Psoas muscle (tissue), 8 donors: ENCODE measurements around the gene CBFB. TPM values are rescaled to one million over a fixed set of nuclear protein-coding genes. Genes with fewer than 3 reads are reported as not detected.
A peak's percentile ranks its signal among the peaks of the same experiment; 100 is the strongest.

Experiments
- ATAC-seq, 4 donors: fragments of 200-7000 bp; cut with Tn5 transposase; one replicate each; pipeline ENCODE4 v1.9.1; 2020; ENCODE audit warnings: moderate library complexity in 3 of 4, mild to moderate bottlenecking in 2 of 4
- DNase-seq, 2 donors: peaks; one replicate each; pipeline ENCODE4 v3.0.0-alpha.2; 2020
- H3K27ac ChIP-seq: fragments of 200-600 bp; one replicate; pipeline ENCODE4 v1.8.0; 2022
- H3K27me3 ChIP-seq, 3 donors: fragments of 200-600 bp in 1 of 3; one replicate each; pipeline versions ENCODE4 v1.6.1 to v1.8.0; 2013 to 2022; ENCODE audit warnings: low read length in 2 of 3, mild to moderate bottlenecking in 2 of 3, moderate library complexity in 1 of 3; ENCODE audit not compliant: insufficient read depth in 3 of 3
- H3K36me3 ChIP-seq, 2 donors: fragments of 200-600 bp in 1 of 2; one replicate each; pipeline versions ENCODE4 v1.6.1 to v1.8.0; 2013 to 2022; ENCODE audit warnings: low read depth in 1 of 2, mild to moderate bottlenecking in 1 of 2, moderate library complexity in 1 of 2; ENCODE audit not compliant: insufficient read depth in 1 of 2
- H3K4me1 ChIP-seq: fragments of 200-600 bp; one replicate; pipeline ENCODE4 v1.8.0; 2022
- H3K4me3 ChIP-seq: fragments of 200-600 bp; one replicate; pipeline ENCODE4 v1.8.0; 2022; ENCODE audit warnings: mild to moderate bottlenecking
- H3K9me3 ChIP-seq: fragments of 200-600 bp; one replicate; pipeline ENCODE4 v1.8.0; 2022
- CTCF ChIP-seq: fragments of 200-600 bp; IDR thresholded peaks from one replicate; pipeline ENCODE4 v1.8.0; 2022; ENCODE audit warnings: antibody characterized with exemption
- WGBS, 3 donors: extraction: QIAGEN DNeasy Blood & Tissue Kit; methylation state at CpG; one replicate each; pipeline versions ENCODE4 v1.1.6 to v1.1.7; 2013; 5-methylcytosine and 5-hydroxymethylcytosine counted together
- intact Hi-C, 2 donors: fragments of 100-400 bp; cut with DNase I; formaldehyde crosslinking; loops; one replicate each; pipeline versions ENCODE4 v1.11.0 to v1.14.2; 2022
- polyA plus RNA-seq, 3 donors: library from polyadenylated mRNA; stranded (reverse); fragments of 200-250 nt; gene quantifications; one replicate each; pipeline ENCODE4 v1.2.3, GENCODE V29; 2013
- total RNA-seq, 4 donors: library from RNA; stranded (reverse); fragmentation: NEBNext Ultra II Directional in 2 of 4; extraction: Animal tissue kit (Norgen Biotek cat#: 25700) in 2 of 4; gene quantifications; one replicate each; pipeline versions ENCODE4 v1.2.1 to v1.2.4, GENCODE V29; 2021 to 2023
- donor health status: healthy with polysubstance abuse.
- donor health status: DM: no; HTN: no; CAD: no; lungs with moderate emphysema.
- donor health status: Bipolar disorder and iron deficiency.
- donor health status: healthy.
- donor health status: DM: yes; HTN: yes; CAD: no.
- donor health status: DM: no; HTN: no; CAD: no.
- donor health status: DM: no; HTN: no; CAD: no.
- donor health status: DM: yes; HTN: yes; CAD: no.

Gene CBFB
- total and polyA plus RNA-seq, 7 donors, result 24.3 to 66.1 (median 51.4) TPM

- no peaks in the 10 kb centered on the region for H3K9me3 ChIP-seq
- peak in 1 of 4 donors; percentile 4 for ATAC-seq
- peak overlapping the region; percentile 98 for H3K27ac ChIP-seq
- DNase-seq, result no peak
- no peak for TF ChIP-seq CTCF
- 38 to 51% (median 47%) methylated on average over 10 of the region's 10 CpGs for WGBS, 3 donors
- H3K36me3 ChIP-seq, result peaks cover 0 to 14% of the 10 kb centered on the region in 2 donors
- intact Hi-C loops, result no loop called here
- H3K27me3 ChIP-seq, result no peaks in the 10 kb centered on the region
- peak overlapping the region; percentile 99 for H3K4me3 ChIP-seq
- H3K4me1 ChIP-seq, result peaks cover 20% of the 10 kb centered on the region
Measured at GRCh38 chr16:67028167-67028695, 718 bp upstream of the CBFB start.

GRCh38 chr16:67029254-67030096, 526 bp downstream of the CBFB start:
- H3K9me3 ChIP-seq, result no peaks in the 10 kb centered on the region
- H3K4me1 ChIP-seq, result peaks cover 26% of the 10 kb centered on the region
- 0 to 1% (median 0%) methylated on average over 111 to 123 of the region's 123 CpGs for WGBS, 3 donors
- ATAC-seq, result peak; percentile 46 to 69 (median 64)
- H3K36me3 ChIP-seq, result peaks cover 0 to 18% of the 10 kb centered on the region in 2 donors
- no peak for TF ChIP-seq CTCF
- H3K27me3 ChIP-seq, result no peaks in the 10 kb centered on the region
- peak overlapping the region; percentile 98 for H3K27ac ChIP-seq
- intact Hi-C loops, result no loop called here
- peak; percentile 68 to 86 for DNase-seq
- H3K4me3 ChIP-seq, result peak overlapping the region; percentile 99

- no peak for TF ChIP-seq CTCF
- peak overlapping the region; percentile 99 for H3K4me3 ChIP-seq
- H3K27me3 ChIP-seq, result no peaks in the 10 kb centered on the region
- H3K9me3 ChIP-seq, result no peaks in the 10 kb centered on the region
- intact Hi-C loops, result no loop called here
- peaks cover 33% of the 10 kb centered on the region for H3K4me1 ChIP-seq
- no peak for DNase-seq
- H3K27ac ChIP-seq, result peak overlapping the region; percentile 98
- ATAC-seq, result no peak
- H3K36me3 ChIP-seq, result peaks cover 0 to 18% of the 10 kb centered on the region in 2 donors
- 50 to 61% (median 55%) methylated on average over 18 of the region's 18 CpGs for WGBS, 3 donors
Measured at GRCh38 chr16:67030221-67030962, 1.4 kb downstream of the CBFB start.

GRCh38 chr16:67034487-67034886, 5.5 kb downstream of the CBFB start:
- WGBS, 3 donors, result 16 to 44% (median 22%) methylated on average over 4 of the region's 4 CpGs
- no peak overlapping the region for H3K4me3 ChIP-seq
- H3K27ac ChIP-seq, result peak overlapping the region; percentile 12
- no peaks in the 10 kb centered on the region for H3K9me3 ChIP-seq
- no peaks in the 10 kb centered on the region for H3K27me3 ChIP-seq
- intact Hi-C loops, result no loop called here
- no peak for TF ChIP-seq CTCF
- DNase-seq (no peak), ATAC-seq (no peak)
- peaks cover 0 to 45% of the 10 kb centered on the region in 2 donors for H3K36me3 ChIP-seq
- H3K4me1 ChIP-seq, result peaks cover 49% of the 10 kb centered on the region
